NCI-H2029 treated with DMSO at 0.1 percent for 48 hours (cell line): ENCODE results near the gene ERCC6.

Experiments used
- DNase-seq: peaks from one replicate; lab custom pipeline; 2025; lab: John Stamatoyannopoulos, UW

The ERCC6 gene

DNA sequence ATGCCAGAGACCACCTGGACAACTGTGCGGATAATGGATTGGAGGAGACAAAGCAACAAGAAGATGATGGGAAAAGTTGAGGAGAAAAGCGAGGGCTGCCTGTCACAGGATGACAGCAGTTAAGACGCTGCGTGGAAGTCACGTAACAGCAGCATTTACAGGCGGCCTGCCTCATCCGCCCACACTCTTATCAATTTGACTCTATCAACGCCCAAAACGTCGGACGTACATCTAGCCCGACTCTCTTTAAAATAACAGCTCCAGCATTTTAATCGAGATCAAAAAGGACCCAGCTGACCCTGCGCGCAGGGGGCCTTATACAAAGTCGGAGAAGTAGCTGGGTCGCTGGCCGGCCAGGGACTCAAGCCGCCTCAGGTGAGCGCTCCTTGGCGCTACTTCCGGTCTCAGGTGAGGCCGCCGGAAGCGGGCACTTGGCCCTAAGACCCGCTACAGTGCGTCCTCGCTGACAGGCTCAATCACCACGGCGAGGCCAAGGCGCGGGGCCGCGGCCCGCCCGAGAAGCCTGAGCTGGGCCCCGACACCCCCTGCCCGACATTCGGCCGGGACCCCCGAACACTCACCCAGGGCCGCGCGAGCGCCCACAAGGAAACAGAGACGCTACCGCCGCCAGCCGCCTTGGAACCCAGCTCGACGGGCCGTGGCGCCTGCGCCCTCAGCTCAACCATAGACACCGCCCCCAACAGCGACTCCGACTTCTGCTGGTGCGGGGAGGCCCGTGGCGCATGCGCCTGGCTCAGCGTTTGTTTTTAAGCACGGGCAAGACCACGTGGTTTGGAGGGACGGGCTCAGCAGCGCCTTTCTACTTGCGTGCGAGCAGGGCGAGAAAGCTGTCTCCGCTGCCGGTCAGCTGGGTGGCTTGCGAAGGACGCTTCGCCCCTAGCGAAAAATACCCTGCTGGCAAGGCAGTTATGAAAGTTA lies at the start of gene ERCC6:
Gene ERCC6, minus strand, starts transcription at position 741 of the 939 bp plus-strand sequence.
- DNase-seq, result peak; percentile 40

DNA sequence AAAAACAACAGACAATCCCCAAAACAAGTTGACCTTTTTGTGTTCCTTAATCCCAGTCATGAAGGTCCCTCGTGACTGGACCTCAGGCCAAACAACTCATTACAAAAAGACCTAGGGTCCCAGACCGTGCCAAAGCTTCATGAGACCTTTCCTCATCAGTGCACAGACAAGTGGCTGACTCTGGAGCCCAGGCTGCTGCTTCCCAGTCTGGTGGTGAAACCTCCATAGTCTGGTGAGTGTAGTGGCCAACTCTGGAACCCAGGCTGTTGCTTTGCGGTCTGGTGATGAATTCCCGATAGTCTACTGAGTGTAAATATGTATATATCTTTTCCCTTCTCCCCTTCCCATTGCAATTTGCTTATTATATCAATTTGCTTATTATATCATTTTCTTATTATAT lies 49.1 kb upstream of the ERCC6 start:
- DNase-seq, result no peak

DNA sequence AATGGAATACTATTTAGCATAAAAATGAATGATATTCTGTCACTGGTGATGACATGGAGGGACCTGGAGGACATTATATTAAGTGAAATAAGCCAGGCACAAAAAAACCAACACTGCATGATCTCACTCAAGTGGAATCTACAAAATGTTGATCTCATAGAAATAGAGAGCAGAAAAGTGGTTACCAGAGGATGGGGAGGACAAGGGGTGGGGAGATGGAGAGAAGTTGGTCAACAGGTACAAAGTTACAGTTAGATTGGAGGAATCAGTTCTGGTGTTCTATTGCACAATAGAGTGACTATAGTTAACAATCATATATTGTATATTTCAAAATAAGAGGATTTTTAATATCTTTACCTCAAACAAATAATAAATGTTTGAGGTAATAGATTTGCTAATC lies 46.5 kb upstream of the ERCC6 start:
- DNase-seq, result no peak

DNA sequence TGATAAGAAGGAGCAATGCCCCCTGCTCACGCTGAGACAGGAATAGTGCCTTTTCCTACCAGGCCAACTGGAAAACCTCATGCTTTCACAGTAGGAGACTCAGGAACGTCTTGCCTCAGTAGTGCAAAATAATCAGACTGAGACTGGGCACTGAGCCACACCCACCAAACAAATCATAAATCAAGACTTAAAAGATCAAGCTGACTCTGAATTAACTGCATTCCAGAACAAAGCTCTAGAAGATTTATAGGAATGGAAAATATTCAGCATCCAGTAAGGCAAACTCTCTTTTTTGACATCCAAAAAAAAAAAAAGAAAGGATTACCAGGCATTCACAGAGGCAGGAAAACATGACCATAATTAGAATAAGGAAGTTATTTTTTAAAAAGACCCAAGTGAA lies 40.7 kb upstream of the ERCC6 start:
- DNase-seq, result no peak

DNA sequence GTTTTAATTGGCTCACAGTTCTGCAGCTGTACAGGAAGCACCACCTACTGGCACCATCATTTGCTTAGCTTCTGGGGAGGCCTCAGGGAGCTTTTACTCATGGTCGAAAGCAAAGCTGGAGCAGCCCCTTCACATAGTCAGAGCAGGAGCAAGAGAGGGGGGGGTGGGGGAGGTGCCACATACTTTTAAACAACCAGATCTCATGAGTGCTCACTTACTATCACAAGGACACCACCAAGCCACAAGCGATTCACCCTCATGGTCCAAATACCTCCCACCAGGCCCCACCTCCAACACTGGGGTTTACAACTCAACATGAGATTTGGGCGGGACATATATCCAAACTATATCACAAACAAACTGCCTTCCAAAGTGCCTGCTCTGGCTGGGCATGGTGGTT lies 39.5 kb upstream of the ERCC6 start:
- DNase-seq, result no peak

DNA sequence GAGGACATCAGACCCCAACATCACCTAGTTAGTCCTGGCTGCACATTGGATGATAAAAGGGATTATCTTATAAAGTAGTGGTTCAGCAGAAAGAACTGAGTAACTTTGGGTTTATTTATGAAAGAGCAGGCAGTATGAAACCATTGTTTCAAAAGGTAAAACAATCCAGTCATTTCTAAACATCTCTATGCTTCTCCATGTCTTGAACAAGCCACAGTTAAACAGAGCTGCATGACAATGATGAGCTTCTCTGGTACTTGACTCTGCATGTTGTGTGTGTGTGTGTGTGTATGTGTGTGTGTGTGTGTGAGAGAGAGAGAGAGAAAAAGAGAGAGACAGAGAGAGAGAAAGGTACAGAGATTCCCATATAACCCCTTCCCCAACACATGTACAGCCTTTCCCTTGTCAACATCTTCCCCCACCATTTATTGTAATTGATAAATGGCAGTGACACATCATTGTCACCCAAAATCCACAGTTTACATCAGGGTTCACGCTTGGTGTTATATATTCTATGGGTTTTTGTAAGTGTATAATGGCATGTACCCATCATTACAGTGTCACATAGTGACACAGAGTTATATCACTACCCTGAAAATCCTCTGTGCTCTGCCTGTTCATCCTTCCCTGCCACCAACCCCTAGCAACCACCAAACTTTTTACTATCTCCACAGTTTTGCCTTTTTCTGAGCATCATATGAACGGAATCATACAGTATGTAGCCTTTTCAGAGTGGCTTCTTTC lies 38.4 kb upstream of the ERCC6 start:
- DNase-seq, result no peak

DNA sequence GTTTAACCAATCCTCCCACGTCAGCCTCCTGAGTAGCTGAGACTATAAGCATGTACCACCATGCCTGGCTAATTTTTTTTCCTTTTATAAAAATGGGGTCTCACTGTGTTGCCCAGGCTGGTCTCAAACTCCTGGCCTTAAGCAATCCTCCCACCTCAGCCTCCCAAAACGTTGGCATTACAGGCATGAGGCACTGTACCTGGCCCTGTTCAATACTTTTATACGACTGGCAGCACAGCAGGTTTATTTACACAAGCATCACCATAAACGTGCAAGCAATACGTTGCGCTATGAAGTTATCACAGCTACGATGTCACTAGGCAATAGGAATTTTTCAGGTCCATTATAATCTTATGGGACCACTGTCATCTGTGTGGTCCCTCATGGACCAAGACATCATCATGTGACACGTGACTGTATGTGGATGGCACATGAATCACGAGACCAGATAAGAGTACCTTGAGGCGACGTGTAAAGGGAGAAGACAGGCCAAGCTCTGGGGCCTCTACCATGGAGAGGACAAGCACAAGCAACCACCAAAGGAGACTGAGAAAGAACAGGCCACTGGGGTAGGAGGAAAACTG lies 36.7 kb upstream of the ERCC6 start:
- DNase-seq, result no peak

DNA sequence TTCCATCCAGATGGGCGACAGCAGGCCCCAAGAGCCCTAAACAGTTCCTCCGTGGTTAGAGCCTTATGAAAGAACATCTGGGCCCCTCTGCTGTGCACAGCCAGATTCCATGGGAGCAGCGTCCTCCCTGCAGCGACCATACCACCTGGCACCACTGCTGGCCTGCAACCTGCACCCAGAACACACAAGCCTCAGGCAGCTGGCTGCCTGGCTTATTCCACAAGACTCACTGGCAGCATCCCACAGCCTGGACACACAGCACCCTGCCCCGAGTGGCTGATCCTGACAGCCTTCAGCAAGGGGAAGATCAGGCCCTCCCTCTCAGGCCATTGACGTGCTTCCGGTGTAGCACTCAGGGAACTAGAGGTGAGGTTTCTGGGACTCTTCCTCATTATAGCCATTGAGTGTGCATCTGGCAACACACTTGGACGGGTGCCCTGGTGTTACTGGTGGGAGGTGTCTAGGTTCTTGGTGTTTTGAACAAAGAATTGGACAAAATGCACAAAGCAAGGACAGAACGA lies 33.7 kb upstream of the ERCC6 start:
- peak; percentile 1 for DNase-seq

DNA sequence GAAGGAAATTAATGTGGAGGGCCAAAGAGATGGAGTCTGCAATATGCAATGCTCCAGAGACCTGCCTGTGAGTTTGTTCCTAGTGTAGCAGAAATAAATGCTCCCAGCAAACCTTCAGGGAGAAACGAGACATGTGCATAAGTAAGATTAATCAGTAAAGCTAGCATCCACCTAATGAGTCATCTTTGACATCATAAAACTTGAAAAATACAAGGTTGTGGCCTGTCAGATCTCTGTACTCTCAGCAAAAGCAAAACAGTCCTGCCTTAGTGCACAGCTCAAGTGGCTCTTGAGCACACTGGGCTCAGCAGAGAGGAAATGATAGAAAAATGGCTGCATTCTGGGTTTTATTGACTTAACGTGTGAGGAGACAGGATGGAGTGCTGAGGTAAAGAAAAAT lies 32.5 kb upstream of the ERCC6 start:
- no peak for DNase-seq

DNA sequence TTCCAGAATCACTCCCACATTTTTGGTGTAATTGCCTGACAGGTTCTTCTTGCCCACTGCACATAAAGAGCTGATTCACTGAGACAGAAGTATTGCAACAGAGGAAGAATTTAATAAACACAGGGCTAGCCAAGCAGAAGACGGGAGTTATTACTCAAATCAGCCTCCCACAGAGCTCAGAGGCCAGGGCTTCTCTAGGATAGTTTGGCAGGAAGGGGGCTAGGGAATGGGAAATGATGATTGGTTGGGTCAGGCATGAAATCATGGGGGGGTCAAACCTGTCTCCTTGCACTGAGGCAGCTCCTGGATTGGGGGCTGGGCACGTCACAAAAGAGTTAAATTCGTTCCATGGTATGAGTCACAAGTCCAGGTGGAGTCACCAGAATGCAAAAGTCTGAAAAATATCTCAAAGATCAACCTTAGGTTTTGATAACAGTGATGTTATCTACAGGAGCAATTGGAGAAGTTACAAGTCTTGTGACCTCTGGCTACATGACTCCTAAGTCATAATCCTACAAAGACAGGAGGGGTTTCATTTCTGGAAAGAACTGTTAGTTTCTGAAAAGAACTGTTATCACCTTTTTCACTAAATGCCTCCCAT lies 30.2 kb upstream of the ERCC6 start:
- no peak for DNase-seq

DNA sequence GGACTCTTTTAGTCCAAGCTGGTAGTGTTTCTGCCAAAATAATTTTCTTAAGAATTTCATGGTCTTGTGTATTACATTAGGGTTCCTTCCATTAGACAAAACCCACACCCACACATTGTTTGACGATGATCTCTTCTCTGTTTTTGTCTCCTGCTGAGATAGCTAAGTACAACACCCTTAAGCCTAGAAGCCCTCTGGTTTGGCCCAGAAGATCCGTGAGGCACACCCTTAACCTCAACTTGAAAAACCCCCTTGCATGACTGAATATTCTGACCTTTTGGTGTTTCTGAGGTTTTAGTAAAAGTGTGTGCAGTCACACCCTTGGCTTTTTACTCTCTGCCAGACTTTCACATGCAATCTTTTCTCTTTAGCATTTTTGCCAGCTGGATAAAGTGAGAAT lies 29.3 kb upstream of the ERCC6 start:
- no peak for DNase-seq

DNA sequence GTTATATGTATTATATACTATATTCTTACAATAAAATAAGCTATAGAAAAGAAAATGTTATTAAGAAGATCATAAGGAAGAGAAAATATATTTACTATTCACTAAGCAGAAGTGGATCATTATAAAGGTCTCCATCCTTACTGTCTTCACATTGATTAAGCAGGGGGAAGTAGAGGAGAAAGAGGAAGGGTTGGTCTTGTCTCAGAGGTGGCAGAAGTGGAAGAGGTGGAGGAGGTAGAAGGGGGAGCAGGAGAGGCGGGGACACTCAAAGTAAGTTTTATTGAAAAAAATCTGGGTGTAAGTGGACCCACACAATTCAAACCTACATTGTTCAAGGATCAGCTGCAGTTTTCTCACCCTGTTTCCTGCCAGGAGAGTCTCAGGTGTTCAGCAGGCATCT lies 28.9 kb upstream of the ERCC6 start:
- DNase-seq, result no peak

DNA sequence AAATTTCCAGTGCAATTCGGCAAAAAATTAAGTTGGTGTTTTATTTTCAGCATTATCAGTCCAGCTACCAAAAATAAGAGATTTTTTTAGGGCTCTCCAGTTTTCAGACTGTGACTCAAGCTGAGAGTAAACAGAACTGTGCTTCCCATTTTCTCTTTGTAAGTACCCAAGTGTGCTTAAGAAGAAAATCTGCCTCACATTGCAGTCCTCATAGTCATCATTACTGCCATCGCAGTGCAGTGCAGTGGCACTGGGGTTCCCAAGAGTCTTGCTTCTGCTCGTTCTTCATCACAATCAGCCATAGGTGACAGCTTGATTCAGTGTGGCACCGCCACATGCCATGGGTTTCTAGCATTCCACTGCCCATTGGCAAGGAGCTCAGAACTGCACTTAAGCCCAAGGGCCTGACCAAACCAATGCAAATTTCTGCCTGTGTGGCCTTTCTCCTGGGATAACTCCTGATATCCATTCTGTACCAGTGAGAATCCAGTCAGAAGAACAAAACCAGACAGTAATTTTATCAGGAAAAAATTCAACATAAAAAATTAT lies 25.6 kb upstream of the ERCC6 start:
- no peak for DNase-seq

DNA sequence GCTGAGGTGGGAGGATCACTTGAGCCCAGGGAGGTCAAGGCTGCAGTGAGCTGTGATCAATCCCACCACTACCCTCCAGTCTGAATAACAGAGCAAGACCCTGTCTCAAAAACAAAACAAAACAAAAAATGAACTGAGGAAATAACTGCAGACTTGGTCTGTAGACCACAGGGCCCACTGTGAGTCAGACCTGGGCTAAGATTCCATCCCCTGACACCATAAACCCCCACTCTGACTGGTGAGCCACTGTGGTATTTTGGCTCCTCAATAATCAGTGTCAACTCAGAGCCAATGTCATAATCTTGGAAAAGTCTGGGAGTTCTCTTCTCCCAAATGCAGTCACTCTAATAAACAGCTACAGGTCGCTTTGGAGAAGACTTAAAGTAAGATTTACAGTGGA lies 24.0 kb upstream of the ERCC6 start:
- no peak for DNase-seq

DNA sequence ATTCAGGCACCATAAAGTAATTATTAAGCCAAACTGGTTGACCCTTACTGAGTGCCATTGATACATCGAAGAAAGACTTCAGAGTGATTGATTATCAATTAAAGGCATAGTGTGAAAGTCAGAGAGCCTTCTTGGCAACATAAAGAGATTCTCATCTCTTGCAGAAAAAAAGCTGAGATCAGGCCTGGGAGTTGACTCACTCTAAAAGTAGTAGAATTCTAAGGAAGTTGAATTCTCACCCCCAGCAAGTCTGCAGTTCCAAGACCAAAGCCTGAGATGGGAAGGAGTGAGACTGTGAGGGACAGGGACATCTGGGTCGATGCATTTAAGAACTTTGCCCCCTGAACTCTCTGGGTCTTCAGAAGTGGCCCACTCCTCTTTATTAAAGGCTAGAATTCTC lies 21.6 kb upstream of the ERCC6 start:
- no peak for DNase-seq

DNA sequence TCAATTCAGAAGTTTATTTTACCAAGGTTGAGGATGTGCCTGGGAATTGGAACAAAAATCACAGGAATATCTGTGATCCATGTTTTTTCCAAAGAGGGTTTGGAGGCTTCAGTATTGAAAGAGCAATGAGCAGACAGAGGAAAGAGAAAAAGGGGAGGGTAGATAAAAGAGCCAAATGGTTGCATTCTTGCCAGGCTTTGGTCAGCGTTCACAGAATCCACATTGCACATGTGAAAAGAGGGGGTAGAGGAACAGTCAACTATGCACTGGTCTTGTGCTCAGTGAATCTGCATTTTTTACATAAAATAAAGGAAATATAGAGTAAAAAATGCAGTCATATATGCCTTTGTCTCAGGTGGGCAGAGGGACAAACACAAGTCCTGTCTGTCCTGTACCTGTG lies 20.6 kb upstream of the ERCC6 start:
- no peak for DNase-seq

DNA sequence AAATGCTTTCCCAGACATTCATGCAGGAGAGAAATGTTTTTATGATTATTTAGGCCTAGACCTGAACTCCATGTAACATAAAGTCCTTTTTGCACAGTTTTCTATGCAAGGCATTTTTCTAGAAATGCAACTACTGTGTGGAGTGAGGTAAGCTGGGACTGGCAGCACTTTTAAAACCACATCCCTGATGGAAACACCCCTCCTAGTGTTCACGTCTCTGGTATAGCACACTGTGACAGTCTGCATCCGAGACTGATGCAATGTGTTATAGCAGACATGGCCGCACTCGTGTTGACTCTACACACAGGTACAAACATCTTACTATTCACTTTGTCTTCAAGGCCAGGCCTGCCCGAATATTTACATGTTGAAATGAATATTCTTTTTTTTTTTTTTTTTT lies 19.3 kb upstream of the ERCC6 start:
- DNase-seq, result no peak

DNA sequence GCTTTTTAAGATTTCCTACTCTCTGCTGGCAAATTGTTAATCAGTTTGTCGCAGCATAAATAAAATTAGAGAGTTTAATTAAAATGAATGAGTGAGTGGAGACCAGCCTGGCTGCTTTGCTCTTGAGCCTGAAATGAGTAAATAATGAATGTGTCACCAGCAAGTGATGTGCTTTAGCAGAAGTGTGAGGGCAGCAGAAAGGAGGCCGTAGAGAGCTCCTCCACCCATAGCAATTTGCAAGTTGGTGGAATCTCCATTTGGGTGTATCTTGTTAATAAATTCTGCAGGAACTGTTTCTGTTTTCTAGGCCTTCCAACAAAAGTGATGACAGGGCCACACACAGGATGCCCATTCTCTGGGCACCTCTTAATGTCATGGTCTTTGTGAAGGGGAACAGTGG lies 18.8 kb upstream of the ERCC6 start:
- no peak for DNase-seq

DNA sequence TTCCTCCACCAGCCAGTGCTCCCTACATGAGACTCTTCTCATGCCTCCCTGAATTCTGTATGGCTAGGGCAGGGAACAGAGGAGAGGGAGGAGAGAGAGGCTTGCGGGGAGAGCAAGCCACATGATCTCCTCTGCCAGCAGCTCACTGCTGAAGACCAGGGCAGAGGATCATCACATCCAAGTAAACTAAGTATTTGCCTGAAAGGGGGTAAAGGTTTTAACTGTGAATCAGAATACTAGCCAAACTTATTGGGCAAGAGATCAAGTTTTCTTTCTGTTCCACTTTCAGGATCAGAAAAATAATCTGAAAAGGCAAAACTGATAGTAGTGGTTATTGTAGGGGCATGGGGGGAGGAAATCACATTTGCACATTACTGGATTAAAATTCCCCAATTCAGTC lies 17.8 kb upstream of the ERCC6 start:
- no peak for DNase-seq

DNA sequence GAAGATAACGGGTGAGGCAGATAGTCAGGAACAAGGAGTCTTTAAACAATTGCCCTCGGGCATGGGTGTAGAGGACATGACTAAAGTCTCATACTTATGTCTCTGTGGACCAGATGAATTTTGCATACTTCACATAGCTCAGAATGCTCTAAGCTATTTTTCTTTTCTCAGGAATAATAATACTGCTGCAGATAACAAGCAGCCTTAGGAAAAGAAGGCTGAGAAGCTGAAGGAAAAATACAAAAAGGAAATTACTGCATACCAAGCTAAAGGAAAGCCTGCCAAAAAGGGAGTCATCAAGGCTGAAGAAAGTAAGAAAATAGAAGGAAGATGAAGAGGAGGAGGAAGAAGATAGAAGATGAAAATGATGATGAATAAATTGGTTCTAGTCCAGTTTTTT lies 13.4 kb upstream of the ERCC6 start:
- DNase-seq, result no peak

DNA sequence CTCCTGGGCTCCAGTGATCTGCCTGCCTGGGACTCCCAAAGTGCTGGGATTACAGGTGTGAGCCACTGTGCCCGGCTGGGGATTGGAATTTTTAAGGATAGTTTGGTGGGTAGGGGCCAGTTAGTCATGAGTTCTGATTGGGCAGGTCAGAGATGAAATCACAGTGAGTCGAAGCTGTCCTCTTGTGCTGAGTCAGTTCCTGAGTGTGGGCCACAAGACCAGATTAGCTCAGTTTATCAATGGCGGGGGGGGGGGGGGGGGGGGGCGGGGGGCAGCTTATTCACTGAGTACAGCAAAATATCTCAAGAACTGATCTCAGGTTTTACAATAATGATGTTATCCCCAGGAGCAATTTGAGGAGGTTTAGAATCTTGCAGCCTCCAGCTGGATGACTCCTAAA lies 11.6 kb upstream of the ERCC6 start:
- DNase-seq, result no peak
